H9 (cell line): ENCODE results near the gene RNF126. TPM values are rescaled to one million over a fixed set of nuclear protein-coding genes. Genes with fewer than 3 reads are reported as not detected.

Experiments
- DNase-seq: peaks from one replicate; pipeline ENCODE4 v3.0.0-alpha.2; 2017
- H2AFZ ChIP-seq: one replicate; pipeline ENCODE4 v1.6.1; 2013; ENCODE audit warnings: mild to moderate bottlenecking, low read length, control low read depth, moderate library complexity
- H2AK5ac ChIP-seq: 2 replicates; pipeline ENCODE4 v1.6.1; 2013; ENCODE audit warnings: low read length, control low read depth, mixed read lengths; ENCODE audit not compliant: insufficient read length
- H2BK120ac ChIP-seq: one replicate; pipeline ENCODE4 v1.6.1; 2013; ENCODE audit warnings: low read depth, mild to moderate bottlenecking, low read length, control low read depth, inconsistent platforms; ENCODE audit not compliant: poor library complexity, severe bottlenecking
- H2BK12ac ChIP-seq: 2 replicates; pipeline ENCODE4 v1.6.1; 2013; ENCODE audit warnings: low read length, control low read depth, mixed read lengths, low read depth; ENCODE audit not compliant: insufficient read length
- H2BK15ac ChIP-seq: 2 replicates; pipeline ENCODE4 v1.6.1; 2013; ENCODE audit warnings: low read depth, low read length, control low read depth
- H2BK20ac ChIP-seq: one replicate; pipeline ENCODE4 v1.6.1; 2013; ENCODE audit warnings: low read depth, mild to moderate bottlenecking, low read length, control low read depth, inconsistent platforms; ENCODE audit not compliant: poor library complexity, severe bottlenecking
- H2BK5ac ChIP-seq: 2 replicates; pipeline ENCODE4 v1.6.1; 2013; ENCODE audit warnings: low read length, control low read depth, mixed read lengths; ENCODE audit not compliant: insufficient read length
- H3K14ac ChIP-seq: 2 replicates; pipeline ENCODE4 v1.6.1; 2013; ENCODE audit warnings: low read length, control low read depth; ENCODE audit not compliant: insufficient read depth
- H3K18ac ChIP-seq: 2 replicates; pipeline ENCODE4 v1.6.1; 2013; ENCODE audit warnings: low read depth, mild to moderate bottlenecking, mixed read lengths, low read length, control low read depth; ENCODE audit not compliant: insufficient read length
- H3K23ac ChIP-seq: 2 replicates; pipeline ENCODE4 v1.6.1; 2013; ENCODE audit warnings: low read length, control low read depth, mixed read lengths, low read depth; ENCODE audit not compliant: insufficient read length
- H3K23me2 ChIP-seq: 2 replicates; pipeline ENCODE4 v1.6.1; 2013; ENCODE audit warnings: low read depth, mild to moderate bottlenecking, mixed read lengths, low read length, control low read depth; ENCODE audit not compliant: insufficient read length, poor library complexity, severe bottlenecking
- H3K27ac ChIP-seq: 2 replicates; pipeline ENCODE4 v1.5.1; 2013; ENCODE audit warnings: low read length, control low read depth, mixed read lengths, low read depth; ENCODE audit not compliant: insufficient read length
- H3K27me3 ChIP-seq: 2 replicates; pipeline ENCODE4 v1.6.1; 2013; ENCODE audit warnings: low read length, control low read depth, inconsistent platforms; ENCODE audit not compliant: insufficient read depth
- H3K4ac ChIP-seq: 2 replicates; pipeline ENCODE4 v1.6.1; 2013; ENCODE audit warnings: low read depth, mild to moderate bottlenecking, control low read depth, inconsistent platforms, low read length, moderate library complexity
- H3K4me1 ChIP-seq: 2 replicates; pipeline ENCODE4 v1.6.1; 2013; ENCODE audit warnings: low read length, control low read depth, inconsistent platforms; ENCODE audit not compliant: insufficient read depth
- H3K4me2 ChIP-seq: 2 replicates; pipeline ENCODE4 v1.6.1; 2013; ENCODE audit warnings: low read length, control low read depth, mixed read lengths; ENCODE audit not compliant: insufficient read length, insufficient read depth
- H3K56ac ChIP-seq: 2 replicates; pipeline ENCODE4 v1.6.1; 2013; ENCODE audit warnings: low read depth, mild to moderate bottlenecking, mixed read lengths, low read length, control low read depth; ENCODE audit not compliant: insufficient read length
- H3K79me1 ChIP-seq: 2 replicates; pipeline ENCODE4 v1.6.1; 2013; ENCODE audit warnings: low read depth, mild to moderate bottlenecking, moderate library complexity, low read length, control low read depth, inconsistent platforms; ENCODE audit not compliant: insufficient read depth, poor library complexity, severe bottlenecking
- H3K79me2 ChIP-seq: 2 replicates; pipeline ENCODE4 v1.6.1; 2013; ENCODE audit warnings: low read length, control low read depth, inconsistent platforms; ENCODE audit not compliant: insufficient read depth
- H3K9ac ChIP-seq: 2 replicates; pipeline ENCODE4 v1.6.1; 2013; ENCODE audit warnings: low read length, control low read depth, mixed read lengths; ENCODE audit not compliant: insufficient read length; ENCODE audit errors: extremely low read depth
- H3K9me3 ChIP-seq: one replicate; pipeline ENCODE4 v1.6.1; 2013; ENCODE audit warnings: low read depth, low read length, inconsistent platforms; ENCODE audit not compliant: control insufficient read depth
- H3T11ph ChIP-seq: one replicate; pipeline ENCODE4 v1.6.1; 2013; ENCODE audit warnings: mild to moderate bottlenecking, low read length, control low read depth, inconsistent platforms
- H4K20me1 ChIP-seq: one replicate; pipeline ENCODE4 v1.6.1; 2013; ENCODE audit not compliant: control insufficient read depth, insufficient read length, insufficient read depth
- H4K5ac ChIP-seq: 2 replicates; pipeline ENCODE4 v1.6.1; 2013; ENCODE audit warnings: low read depth, mild to moderate bottlenecking, mixed read lengths, low read length, control low read depth; ENCODE audit not compliant: insufficient read length
- H4K8ac ChIP-seq: replicated peaks from 2 replicates; pipeline ENCODE4 v1.6.1; 2013; ENCODE audit warnings: low read length, control low read depth, mixed read lengths, low read depth; ENCODE audit not compliant: insufficient read length
- H4K91ac ChIP-seq: 2 replicates; pipeline ENCODE4 v1.6.1; 2013; ENCODE audit warnings: low read depth, mild to moderate bottlenecking, moderate library complexity, mixed read lengths, low read length, control low read depth; ENCODE audit not compliant: insufficient read length
- H3K27ac Mint-ChIP-seq, 3 experiments: 2 replicates in 2 of 3; 3 replicates in 1 of 3; pipeline ENCODE4 v1.8.0; 2020 to 2021; ENCODE audit warnings: mixed read lengths in 3 of 3, mild to moderate bottlenecking in 1 of 3, moderate library complexity in 1 of 3
- H3K27me3 Mint-ChIP-seq: 2 replicates; pipeline ENCODE4 v1.8.0; 2021; ENCODE audit warnings: low read depth, mild to moderate bottlenecking, moderate library complexity, mixed read lengths
- H3K36me3 Mint-ChIP-seq, 3 experiments: 2 replicates in 2 of 3; 3 replicates in 1 of 3; pipeline ENCODE4 v1.8.0; 2020 to 2021; ENCODE audit warnings: low read depth in 3 of 3, mixed read lengths in 3 of 3; ENCODE audit not compliant: insufficient read depth in 1 of 3
- H3K4me1 Mint-ChIP-seq, 2 experiments: 2 replicates each; pipeline ENCODE4 v1.8.0; 2020; ENCODE audit warnings: mixed read lengths in 2 of 2
- H3K4me3 Mint-ChIP-seq, 2 experiments: 2 replicates in 1 of 2; 3 replicates in 1 of 2; pipeline ENCODE4 v1.8.0; 2020 to 2021; ENCODE audit warnings: mild to moderate bottlenecking in 2 of 2, mixed read lengths in 2 of 2, moderate library complexity in 1 of 2
- H3K9me3 Mint-ChIP-seq, 2 experiments: 2 replicates in 1 of 2; 3 replicates in 1 of 2; pipeline ENCODE4 v1.8.0; 2020; ENCODE audit warnings: mild to moderate bottlenecking in 2 of 2, mixed read lengths in 2 of 2, moderate library complexity in 1 of 2
- CTCF ChIP-seq: fragments of 200-600 bp; sonication (generic); conservative IDR thresholded peaks from 3 replicates; pipeline ENCODE4 v1.8.0; 2021; ENCODE audit warnings: antibody characterized with exemption, mild to moderate bottlenecking
- WGBS: extraction: QIAGEN DNeasy Blood & Tissue Kit; methylation state at CpG from one replicate; pipeline ENCODE4 v1.1.7; 2013; ENCODE audit warnings: missing lambda C conversion rate, low lambda C conversion rate, mixed read lengths; ENCODE audit not compliant: insufficient read length; ENCODE audit errors: extremely low coverage; 5-methylcytosine and 5-hydroxymethylcytosine counted together
- total RNA-seq: library from RNA; stranded (reverse); gene quantifications from 2 replicates; pipeline ENCODE4 v1.2.1, GENCODE V29; 2021

RNF126 gene
- total RNA-seq, 1 experiment from 2014 or later, result 81.9 TPM

GRCh38 chr19:704447-704741, 41.4 kb upstream of the RNF126 start:
- H3K4me1 Mint-ChIP-seq, result peaks cover 3 to 7% of the 10 kb centered on the region in 2 experiments; a peak in 3 of 4 replicates
- TF ChIP-seq CTCF, result no peak
- H2AFZ ChIP-seq, result no peak overlapping the region
- no peak overlapping the region for H3K18ac ChIP-seq
- H3K9ac ChIP-seq, result no peak overlapping the region
- H3K9me3 Mint-ChIP-seq, result peaks cover 8 to 9% of the 10 kb centered on the region in 2 experiments
- peaks cover 19% of the 10 kb centered on the region for H3K27me3 Mint-ChIP-seq
- peaks cover 3% of the 10 kb centered on the region for H3K23me2 ChIP-seq
- no peaks in the 10 kb centered on the region for H4K20me1 ChIP-seq
- H2AK5ac ChIP-seq, result no peak overlapping the region
- no peak overlapping the region for H4K91ac ChIP-seq
- no CpG with 5 or more reads among the region's 14 CpGs for WGBS
- H3K4ac ChIP-seq, result no peak overlapping the region
- no peak overlapping the region for H2BK120ac ChIP-seq
- H3K56ac ChIP-seq, result no peak overlapping the region
- H3K23ac ChIP-seq, result no peak overlapping the region
- no peak overlapping the region for H4K5ac ChIP-seq
- peaks cover 0 to 5% (median 3%) of the 10 kb centered on the region in 3 experiments; a peak in 3 of 7 replicates for H3K36me3 Mint-ChIP-seq
- H2BK12ac ChIP-seq, result no peak overlapping the region
- H3K9me3 ChIP-seq, result no peaks in the 10 kb centered on the region
- H3K27ac Mint-ChIP-seq, result no peak overlapping the region
- peak overlapping the region; percentile 35 for H3K4me2 ChIP-seq
- no peaks in the 10 kb centered on the region; the same call in 1 of the 2 replicates for H3K4me1 ChIP-seq
- H2BK5ac ChIP-seq, result no peak overlapping the region
- H2BK20ac ChIP-seq, result no peak overlapping the region
- no peak overlapping the region for H3K14ac ChIP-seq
- H2BK15ac ChIP-seq, result no peak overlapping the region
- H3K27ac ChIP-seq, result no peak overlapping the region
- H3K27me3 ChIP-seq, result no peaks in the 10 kb centered on the region
- no peak overlapping the region for H3T11ph ChIP-seq
- peak overlapping the region; percentile 38 to 60; a peak in 4 of 5 replicates for H3K4me3 Mint-ChIP-seq
- H3K79me1 ChIP-seq, result no peaks in the 10 kb centered on the region
- no peak for DNase-seq
- H4K8ac ChIP-seq, result no peak overlapping the region
- no peaks in the 10 kb centered on the region for H3K79me2 ChIP-seq
